ENCODE results near the gene PKD1L1. TPM values are rescaled to one million over a fixed set of nuclear protein-coding genes. Genes with fewer than 3 reads are reported as not detected.

The PKD1L1 gene
- total RNA-seq, 1 experiment from 2014 or later, result 0.17 TPM

- no TSS peak for BruUV-seq (replicated peaks)
- Histone ChIP-seq H3K27me3 (ENCODE audit: insufficient read depth, low read length) (no peaks in the 10 kb centered on the region), H3K9me3 (ENCODE audit: control insufficient read depth in 1 of 2, insufficient read depth in 1 of 2, low read depth in 1 of 2, low read length in 2 of 2) (no peaks in the 10 kb centered on the region), H4K20me1 (ENCODE audit: insufficient read depth) (no peaks in the 10 kb centered on the region), H3K27ac (ENCODE audit: low read depth, low read length) (no peak overlapping the region), H3K9me2 (ENCODE audit: insufficient read depth) (no peaks in the 10 kb centered on the region), H3K9ac (ENCODE audit: low read length) (no peak overlapping the region), H3K79me2 (ENCODE audit: insufficient read depth, low read length) (no peaks in the 10 kb centered on the region), H3K4me1 (ENCODE audit: control insufficient read depth in 1 of 2, insufficient read depth in 2 of 2, low read length in 2 of 2) (no peaks in the 10 kb centered on the region), H3K4me2 (ENCODE audit: low read length) (no peak overlapping the region), H3K4me3 (replicated peaks in 1 of 2; ENCODE audit: low read depth in 1 of 2, low read length in 2 of 2) (no peak overlapping the region), H3K36me3 (ENCODE audit: control insufficient read depth in 1 of 2, insufficient read depth in 2 of 2, low read length in 2 of 2) (no peaks in the 10 kb centered on the region), H2AFZ (ENCODE audit: low read depth, low read length, poor library complexity, severe bottlenecking) (no peak overlapping the region)
- ATAC-seq, result no peak
- ChIA-PET RAD21 (ENCODE audit: low non-redundant PET in 1 of 2, low total read pairs in 2 of 2, uncharacterized antibody in 2 of 2, unreplicated experiment in 2 of 2) (no interaction called here), CTCF (interaction anchor here (1.5 kb wide), 1 partner anchor 177 kb away, joined by 3 read pairs; no protein-coding TSS in a partner anchor), POLR2A (no interaction called here)
- DNase-seq (ENCODE audit: low read depth, low spot score), result no peak
- intact Hi-C loops (cut with micrococcal nuclease), result no loop called here
- TF ChIP-seq TCF7L2 (IDR thresholded peaks at IDR 0.05; ENCODE audit: borderline replicate concordance, extremely low read depth, insufficient read depth, insufficient read length), result no peak
- TF ChIP-seq, protein P1, sequence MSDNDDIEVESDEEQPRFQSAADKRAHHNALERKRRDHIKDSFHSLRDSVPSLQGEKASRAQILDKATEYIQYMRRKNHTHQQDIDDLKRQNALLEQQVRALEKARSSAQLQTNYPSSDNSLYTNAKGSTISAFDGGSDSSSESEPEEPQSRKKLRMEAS (IDR thresholded peaks at IDR 0.05), result no peak
- TF ChIP-seq JUND (IDR thresholded peaks at IDR 0.05), result no peak
- no peak for TF ChIP-seq SIN3A (IDR thresholded peaks at IDR 0.05; ENCODE audit: low read depth)
- no peak for TF ChIP-seq SRF (IDR thresholded peaks at IDR 0.05; ENCODE audit: low read depth)
- no peak for TF ChIP-seq EGR1 (IDR thresholded peaks at IDR 0.05; ENCODE audit: low read depth)
- no peak for TF ChIP-seq REST (IDR thresholded peaks at IDR 0.05; ENCODE audit: low read depth)
- TF ChIP-seq EZH2 (IDR thresholded peaks at IDR 0.05), result no peak
- TF ChIP-seq CBX3 (IDR thresholded peaks at IDR 0.05; ENCODE audit: low read depth), result no peak
- no peak for TF ChIP-seq ELF1 (IDR thresholded peaks at IDR 0.05; ENCODE audit: borderline replicate concordance, low read depth)
- TF ChIP-seq, protein P2, sequence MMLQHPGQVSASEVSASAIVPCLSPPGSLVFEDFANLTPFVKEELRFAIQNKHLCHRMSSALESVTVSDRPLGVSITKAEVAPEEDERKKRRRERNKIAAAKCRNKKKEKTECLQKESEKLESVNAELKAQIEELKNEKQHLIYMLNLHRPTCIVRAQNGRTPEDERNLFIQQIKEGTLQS (IDR thresholded peaks at IDR 0.05), result no peak
- TF ChIP-seq RAD21 (IDR thresholded peaks at IDR 0.05; ENCODE audit: low read depth), result no peak
These were observed 15.1 kb downstream of the PKD1L1 start for GRCh38 chr7:47933215-47933614.

Measured in HCT116 (cell line).